Umbilical cord (tissue), 2 donors: Measurements from ENCODE around the gene FABP1. TPM values are rescaled to one million over a fixed set of nuclear protein-coding genes. Genes with fewer than 3 reads are reported as not detected.

Source experiments
- DNase-seq: peaks from one replicate; pipeline ENCODE4 v3.0.0-alpha.2; 2015; ENCODE audit warnings: low spot score
- total RNA-seq: library from RNA; depleted of rRNA; stranded (reverse); fragments of >200 nt; gene quantifications from one replicate; pipeline ENCODE4 v1.2.3, GENCODE V29; 2014; ENCODE audit warnings: low replicate concordance; ENCODE audit not compliant: insufficient read depth

The FABP1 gene
- total RNA-seq, 1 donor from 2014 or later, result 0.24 TPM

GRCh38 chr2:88115825-88116518, 11.9 kb downstream of the FABP1 start:
- no peak for DNase-seq

- no peak for DNase-seq
These were observed 13.0 kb downstream of the FABP1 start for GRCh38 chr2:88114889-88115288.

- DNase-seq, result no peak
These were observed 14.8 kb downstream of the FABP1 start for GRCh38 chr2:88113069-88113468.

- no peak for DNase-seq
These were observed 17.0 kb downstream of the FABP1 start for GRCh38 chr2:88110830-88111229.

- no peak for DNase-seq
These were observed 19.1 kb downstream of the FABP1 start for GRCh38 chr2:88108796-88109195.

GRCh38 chr2:88100489-88100858, 27.4 kb downstream of the FABP1 start:
- DNase-seq, result no peak

- no peak for DNase-seq
These were observed 27.9 kb downstream of the FABP1 start for GRCh38 chr2:88099798-88100488.

- no peak for DNase-seq
These were observed 29.3 kb downstream of the FABP1 start for GRCh38 chr2:88098558-88098900.

- no peak for DNase-seq
These were observed 29.8 kb downstream of the FABP1 start for GRCh38 chr2:88097891-88098557.

- DNase-seq, result no peak
These were observed 30.7 kb downstream of the FABP1 start for GRCh38 chr2:88097192-88097591.

GRCh38 chr2:88096708-88097107, 31.2 kb downstream of the FABP1 start:
- DNase-seq, result no peak

- DNase-seq, result no peak
These were observed 32.8 kb downstream of the FABP1 start for GRCh38 chr2:88095022-88095421.

- DNase-seq, result no peak
These were observed 35.1 kb downstream of the FABP1 start for GRCh38 chr2:88092773-88093172.

- DNase-seq, result no peak
These were observed 35.9 kb downstream of the FABP1 start for GRCh38 chr2:88091943-88092342.

GRCh38 chr2:88090446-88091283, 37.2 kb downstream of the FABP1 start:
- no peak for DNase-seq

- DNase-seq, result no peak
These were observed 38.9 kb downstream of the FABP1 start for GRCh38 chr2:88088999-88089398.

GRCh38 chr2:88087763-88088162, 40.1 kb downstream of the FABP1 start:
- DNase-seq, result no peak

GRCh38 chr2:88087073-88087472, 40.8 kb downstream of the FABP1 start:
- DNase-seq, result no peak

- no peak for DNase-seq
These were observed 41.5 kb downstream of the FABP1 start for GRCh38 chr2:88086401-88086800.

- no peak for DNase-seq
These were observed 42.3 kb downstream of the FABP1 start for GRCh38 chr2:88085602-88086001.

- DNase-seq, result no peak
These were observed 42.8 kb downstream of the FABP1 start for GRCh38 chr2:88085099-88085498.

- no peak for DNase-seq
These were observed 45.1 kb downstream of the FABP1 start for GRCh38 chr2:88082781-88083180.
